CD1c-positive myeloid dendritic cell (primary cell): ENCODE data around the gene HMMR.
"Not testable (repeated sequence)": the region's sequence is repeated elsewhere in the genome, so short reads cannot be mapped to it uniquely, and the experiment has no call there.

Experiments
- DNase-seq: peaks from one replicate; pipeline ENCODE4 v3.0.0-alpha.2; 2016; ENCODE audit errors: extremely low spot score

Gene HMMR

GRCh38 chr5:163460562-163461171 lies at the start of gene HMMR:
HMMR (plus strand) TSS chr5:163460632; CDS start chr5:163460693, 61 bp downstream.
- no peak for DNase-seq

GRCh38 chr5:163415673-163416072 lies 44.8 kb upstream of the HMMR start:
- not testable (repeated sequence) for DNase-seq

- no peak for DNase-seq
Measured at GRCh38 chr5:163424836-163425235, 35.6 kb upstream of the HMMR start.

- peak; percentile 46 for DNase-seq
Measured at GRCh38 chr5:163426128-163426527, 34.3 kb upstream of the HMMR start.

GRCh38 chr5:163432544-163432943 lies 27.9 kb upstream of the HMMR start:
- no peak for DNase-seq

GRCh38 chr5:163433271-163433670 lies 27.2 kb upstream of the HMMR start:
- no peak for DNase-seq

- no peak for DNase-seq
Measured at GRCh38 chr5:163434401-163434866, 26.0 kb upstream of the HMMR start.

- DNase-seq = no peak
Measured at GRCh38 chr5:163436515-163436914, 23.9 kb upstream of the HMMR start.

- no peak for DNase-seq
Measured at GRCh38 chr5:163437011-163437308, 23.5 kb upstream of the HMMR start.

- DNase-seq = peak; percentile 97
Measured at GRCh38 chr5:163437309-163438182, 22.9 kb upstream of the HMMR start, which contains the start of gene CCNG1. CCNG1 (plus strand) TSS chr5:163437595; CDS start chr5:163439257, 1,662 bp downstream.

- DNase-seq = no peak
Measured at GRCh38 chr5:163439092-163439425, 21.4 kb upstream of the HMMR start.

GRCh38 chr5:163440954-163441353 lies 19.5 kb upstream of the HMMR start:
- DNase-seq = no peak

GRCh38 chr5:163444526-163444925 lies 15.9 kb upstream of the HMMR start:
- no peak for DNase-seq

GRCh38 chr5:163445345-163445744 lies 15.1 kb upstream of the HMMR start:
- DNase-seq = no peak

GRCh38 chr5:163447191-163447590 lies 13.2 kb upstream of the HMMR start:
- no peak for DNase-seq

- no peak for DNase-seq
Measured at GRCh38 chr5:163447875-163448274, 12.6 kb upstream of the HMMR start.

GRCh38 chr5:163448491-163448890 lies 11.9 kb upstream of the HMMR start:
- DNase-seq = no peak

- DNase-seq = no peak
Measured at GRCh38 chr5:163451489-163451888, 8.9 kb upstream of the HMMR start.

GRCh38 chr5:163453705-163454104 lies 6.7 kb upstream of the HMMR start:
- no peak for DNase-seq

- not testable (repeated sequence) for DNase-seq
Measured at GRCh38 chr5:163455406-163455805, 5.0 kb upstream of the HMMR start.

- DNase-seq = no peak
Measured at GRCh38 chr5:163456029-163456589, 4.3 kb upstream of the HMMR start.

GRCh38 chr5:163456840-163457239 lies 3.6 kb upstream of the HMMR start:
- DNase-seq = no peak

- no peak for DNase-seq
Measured at GRCh38 chr5:163458778-163459385, 1.6 kb upstream of the HMMR start.
